ENCODE results near the gene PRR13.
"Not testable (repeated sequence)": the region's sequence is repeated elsewhere in the genome, so short reads cannot be mapped to it uniquely, and the experiment has no call there.

PRR13 gene

DNA sequence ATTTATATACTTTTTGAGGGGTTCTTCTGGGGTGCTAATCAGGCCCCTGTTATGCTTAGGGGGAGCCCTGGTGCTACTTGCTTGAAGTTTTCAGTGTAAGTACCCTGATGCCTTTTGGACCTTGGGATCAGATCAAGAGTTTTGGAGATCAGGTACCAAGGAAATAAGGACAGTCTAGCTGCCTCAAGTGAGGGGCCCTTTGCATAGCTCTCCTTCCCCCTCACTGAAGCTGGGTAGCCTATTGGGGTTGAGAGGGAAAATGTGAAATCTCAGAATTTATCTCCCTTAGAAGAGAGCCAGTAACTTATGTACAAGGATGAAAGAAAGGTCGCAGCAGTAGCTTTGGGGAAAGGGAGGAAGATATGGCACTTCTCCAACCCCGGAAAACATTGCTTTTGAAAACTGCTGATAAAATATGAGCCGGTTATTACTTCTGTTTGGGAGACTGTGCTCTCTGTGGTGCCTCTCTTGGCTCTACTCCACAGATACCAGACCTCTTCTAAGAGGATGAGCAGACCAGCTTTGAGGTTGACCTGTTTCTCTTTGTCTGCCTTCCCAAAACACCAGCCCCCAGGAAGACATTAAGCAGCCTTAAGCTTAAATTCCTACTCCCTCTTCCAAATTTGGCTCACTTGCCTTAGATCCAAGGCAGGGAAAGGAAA, 26.6 kb upstream of the PRR13 start:
- TF ChIP-seq CTCF (IDR thresholded peaks at IDR 0.05): no peak
- H3K9me3 Mint-ChIP-seq: no peaks in the 10 kb centered on the region
- peak overlapping the region; percentile 55 for H3K27ac Mint-ChIP-seq
- no peak overlapping the region for H3K4me3 Mint-ChIP-seq
- H3K27me3 Mint-ChIP-seq (ENCODE audit: low read depth, poor library complexity): no peaks in the 10 kb centered on the region
- DNase-seq: no peak
- peaks cover 33% of the 10 kb centered on the region for H3K4me1 Mint-ChIP-seq
- H3K36me3 Mint-ChIP-seq (ENCODE audit: low read depth): peaks cover 33% of the 10 kb centered on the region

DNA sequence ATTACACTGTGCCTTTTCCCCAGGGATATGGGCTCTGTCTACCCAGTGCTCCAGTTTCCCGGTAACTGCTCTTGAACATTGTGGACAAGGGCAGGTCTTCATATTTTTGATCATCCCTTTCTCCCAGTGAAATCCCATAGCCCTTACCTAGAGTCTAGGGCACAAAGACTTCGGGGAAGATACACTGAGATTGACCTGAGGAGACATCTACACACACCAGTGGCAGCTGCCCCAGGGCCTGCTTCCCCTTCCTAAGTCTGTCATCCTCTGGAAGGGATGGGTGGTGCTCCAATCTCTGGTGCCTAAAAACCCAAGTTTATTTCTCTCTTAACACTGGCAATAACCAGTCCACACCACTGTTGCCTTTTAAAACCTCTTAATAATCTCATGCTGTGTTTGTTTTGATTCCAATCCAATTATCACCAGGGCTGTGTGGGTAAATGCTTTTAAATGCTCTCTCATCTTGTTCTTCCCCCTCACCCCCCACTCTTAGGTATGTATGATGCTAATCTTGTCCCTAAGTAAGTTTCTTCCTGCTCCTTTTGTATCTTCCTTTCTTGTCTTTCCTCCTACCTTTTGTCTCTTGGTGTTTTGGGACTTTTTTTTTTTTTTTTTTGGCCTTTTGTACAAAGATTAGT, 25.7 kb upstream of the PRR13 start:
- peaks cover 40% of the 10 kb centered on the region for H3K4me1 Mint-ChIP-seq
- H3K36me3 Mint-ChIP-seq (ENCODE audit: low read depth): peaks cover 25% of the 10 kb centered on the region
- H3K4me3 Mint-ChIP-seq; DNase-seq; H3K9me3 Mint-ChIP-seq; H3K27me3 Mint-ChIP-seq (ENCODE audit: low read depth, poor library complexity): not testable (repeated sequence)
- H3K27ac Mint-ChIP-seq: peak overlapping the region; percentile 55

GRCh38 chr12:53417291-53417816, 24.2 kb upstream of the PRR13 start:
- H3K36me3 Mint-ChIP-seq (ENCODE audit: low read depth); H3K27me3 Mint-ChIP-seq (ENCODE audit: low read depth, poor library complexity); DNase-seq; H3K4me3 Mint-ChIP-seq; H3K9me3 Mint-ChIP-seq: not testable (repeated sequence)
- Mint-ChIP-seq H3K4me1 (peaks cover 49% of the 10 kb centered on the region), H3K27ac (peak overlapping the region; percentile 82)

DNA sequence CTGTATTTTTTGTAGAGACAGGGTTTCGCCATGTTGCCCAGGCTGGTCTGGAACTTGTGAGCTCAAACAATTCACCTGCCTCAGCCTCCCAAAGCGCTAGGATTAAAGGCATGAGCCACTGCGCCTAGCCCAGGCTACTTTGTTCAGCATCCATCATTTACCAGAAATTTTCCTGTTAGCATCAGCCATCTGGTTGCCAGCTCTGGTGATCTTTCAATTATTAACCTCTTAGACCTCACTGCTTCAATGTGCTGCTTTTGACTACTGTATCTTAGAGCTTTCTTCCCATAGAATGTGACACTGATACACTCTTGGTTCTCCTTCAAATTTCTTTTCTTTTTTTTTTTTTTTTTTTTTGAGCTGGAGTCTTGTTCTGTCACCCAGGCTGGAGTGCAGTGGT, 23.3 kb upstream of the PRR13 start:
- Mint-ChIP-seq H3K4me1 (peaks cover 50% of the 10 kb centered on the region), H3K9me3 (no peaks in the 10 kb centered on the region), H3K27me3 (ENCODE audit: low read depth, poor library complexity) (no peaks in the 10 kb centered on the region), H3K27ac (no peak overlapping the region), H3K36me3 (ENCODE audit: low read depth) (peaks cover 4% of the 10 kb centered on the region), H3K4me3 (no peak overlapping the region)
- no peak for TF ChIP-seq CTCF (IDR thresholded peaks at IDR 0.05)
- no peak for DNase-seq

- Mint-ChIP-seq H3K4me3 (no peak overlapping the region), H3K9me3 (no peaks in the 10 kb centered on the region), H3K4me1 (peaks cover 57% of the 10 kb centered on the region), H3K27me3 (ENCODE audit: low read depth, poor library complexity) (no peaks in the 10 kb centered on the region), H3K27ac (peak overlapping the region; percentile 73), H3K36me3 (ENCODE audit: low read depth) (no peaks in the 10 kb centered on the region)
- TF ChIP-seq CTCF (IDR thresholded peaks at IDR 0.05): no peak
- no peak for DNase-seq
These were observed 21.8 kb upstream of the PRR13 start for GRCh38 chr12:53419756-53420155.

DNA sequence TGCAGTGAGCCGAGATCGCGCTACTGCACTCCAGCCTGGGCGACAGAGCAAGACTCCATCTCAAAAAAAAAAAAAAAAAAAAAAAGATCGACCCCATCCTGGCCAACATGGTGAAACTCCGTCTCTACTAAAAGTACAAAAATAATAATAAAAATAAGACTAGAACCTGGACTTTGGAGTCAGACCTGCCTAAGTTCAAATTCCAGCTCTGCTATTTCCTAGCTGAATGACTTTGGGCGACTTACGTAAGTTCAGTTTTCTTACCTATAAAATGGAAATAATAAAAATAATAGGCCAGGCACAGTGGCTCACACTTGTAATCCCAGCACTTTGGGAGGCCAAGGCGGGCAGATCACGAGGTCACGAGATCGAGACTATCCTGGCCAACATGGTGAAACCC, 19.3 kb upstream of the PRR13 start:
- not testable (repeated sequence) for H3K36me3 Mint-ChIP-seq (ENCODE audit: low read depth); H3K9me3 Mint-ChIP-seq; H3K27ac Mint-ChIP-seq; DNase-seq; H3K27me3 Mint-ChIP-seq (ENCODE audit: low read depth, poor library complexity); H3K4me3 Mint-ChIP-seq
- H3K4me1 Mint-ChIP-seq: peaks cover 65% of the 10 kb centered on the region

DNA sequence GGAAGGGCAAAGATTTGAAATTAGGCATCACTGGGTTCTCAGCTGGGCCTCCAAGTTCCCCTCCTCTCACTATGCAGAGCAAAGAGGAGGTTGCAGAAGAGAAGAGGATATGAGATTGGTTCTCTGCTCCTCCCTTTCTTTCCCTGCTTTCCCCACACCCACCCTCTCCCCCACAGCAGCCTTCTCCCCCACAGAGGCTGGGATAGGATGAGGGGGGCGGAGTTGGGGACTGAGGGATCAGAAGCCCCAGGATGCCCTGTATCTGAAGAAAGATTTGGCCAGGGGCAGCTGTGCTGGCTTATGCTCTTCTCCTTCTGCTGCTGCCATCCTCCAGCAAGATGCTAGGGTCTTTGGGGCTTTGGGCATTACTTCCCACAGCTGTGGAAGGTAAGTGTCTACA, 17.9 kb upstream of the PRR13 start, which contains the start of gene AMHR2:
Gene AMHR2 (plus strand): TSS at position 259 of the 400 bp plus-strand sequence. CDS start 80 bp downstream, at position 339.
- no peak for DNase-seq
- H3K27me3 Mint-ChIP-seq (ENCODE audit: low read depth, poor library complexity): no peaks in the 10 kb centered on the region

More for the DNA sequence above, 17.9 kb upstream of the PRR13 start, which contains the start of gene AMHR2:
- Mint-ChIP-seq H3K4me1 (peaks cover 76% of the 10 kb centered on the region), H3K9me3 (no peaks in the 10 kb centered on the region), H3K27ac (peak within 1 kb of the TSS; percentile 93), H3K4me3 (peak within 1 kb of the TSS; percentile 48), H3K36me3 (ENCODE audit: low read depth) (no peaks in the 10 kb centered on the region)
- TF ChIP-seq CTCF (IDR thresholded peaks at IDR 0.05): no peak
